GM23248 (cell line): ENCODE data around the gene TEX44.

Experiments used
- EZH2 ChIP-seq: fragments of 200-600 bp; sonication (generic); IDR thresholded peaks from 2 replicates; pipeline ENCODE4 v1.6.1; 2018; ENCODE audit warnings: antibody characterized with exemption, mild to moderate bottlenecking; ENCODE audit not compliant: insufficient read depth, poor library complexity, severe bottlenecking
- EZH2phosphoT487 ChIP-seq: fragments of 200-600 bp; sonication (generic); IDR thresholded peaks from 2 replicates; pipeline ENCODE4 v1.6.1; 2018; ENCODE audit warnings: antibody characterized with exemption, moderate library complexity, mild to moderate bottlenecking, low read depth; ENCODE audit not compliant: insufficient read depth

DNA sequence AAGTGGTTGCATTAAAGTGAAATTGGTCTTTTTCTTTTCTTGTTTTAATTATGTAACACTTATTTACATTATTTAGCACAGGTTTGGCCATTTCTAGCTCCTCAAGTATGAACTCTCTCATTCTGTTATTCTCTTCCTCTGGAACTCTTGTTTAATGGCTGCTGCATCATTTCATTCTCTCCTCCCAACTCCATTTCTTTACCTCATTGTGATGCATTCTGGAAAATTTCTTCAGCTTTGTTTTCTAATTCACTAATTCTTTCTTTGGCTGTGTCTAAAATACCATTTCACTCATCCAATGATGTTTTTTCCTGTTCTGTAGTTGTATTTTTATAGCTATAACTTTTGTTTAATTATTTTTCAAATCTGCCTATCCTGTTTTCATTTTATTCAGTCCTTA lies 39.9 kb upstream of the TEX44 start:
- TF ChIP-seq EZH2 = no peak
- TF ChIP-seq EZH2phosphoT487 = no peak
